OCI-LY3 (cell line): ENCODE results near the gene CHD9.

Experiments
- EZH2phosphoT487 ChIP-seq: fragments of 200-600 bp; shearing (Covaris generic); IDR thresholded peaks from 2 replicates; pipeline ENCODE4 v1.6.1; 2018; ENCODE audit warnings: antibody characterized with exemption, mixed run types, low read depth
- TF ChIP-seq, protein P1 (sequence below): fragments of 200-600, 300-600 bp; sonication (generic); IDR thresholded peaks from 2 replicates; pipeline ENCODE4 v1.5.1; 2014; ENCODE audit warnings: antibody characterized with exemption, low read length, low read depth

DNA sequence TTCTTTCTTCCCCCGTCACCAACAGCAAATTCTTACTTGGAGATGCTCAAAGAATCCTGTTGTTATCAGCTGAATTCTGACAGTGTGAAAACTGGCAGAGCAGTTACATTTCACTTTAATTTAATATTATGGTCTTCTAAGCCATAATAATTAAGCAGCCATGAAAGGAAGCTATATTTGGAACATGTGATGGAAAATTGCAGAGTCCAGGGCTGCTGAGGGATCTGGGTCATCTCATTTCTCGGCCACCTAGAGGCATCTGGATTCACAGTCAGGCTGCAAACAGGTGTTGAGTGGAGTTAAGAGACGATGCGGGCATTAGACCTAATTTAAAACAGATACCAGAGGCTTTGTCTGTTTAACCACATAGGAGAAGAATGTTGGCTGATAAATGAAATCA is 40.5 kb upstream of the CHD9 start:
- no peak for TF ChIP-seq EZH2phosphoT487
- TF ChIP-seq, protein P1, sequence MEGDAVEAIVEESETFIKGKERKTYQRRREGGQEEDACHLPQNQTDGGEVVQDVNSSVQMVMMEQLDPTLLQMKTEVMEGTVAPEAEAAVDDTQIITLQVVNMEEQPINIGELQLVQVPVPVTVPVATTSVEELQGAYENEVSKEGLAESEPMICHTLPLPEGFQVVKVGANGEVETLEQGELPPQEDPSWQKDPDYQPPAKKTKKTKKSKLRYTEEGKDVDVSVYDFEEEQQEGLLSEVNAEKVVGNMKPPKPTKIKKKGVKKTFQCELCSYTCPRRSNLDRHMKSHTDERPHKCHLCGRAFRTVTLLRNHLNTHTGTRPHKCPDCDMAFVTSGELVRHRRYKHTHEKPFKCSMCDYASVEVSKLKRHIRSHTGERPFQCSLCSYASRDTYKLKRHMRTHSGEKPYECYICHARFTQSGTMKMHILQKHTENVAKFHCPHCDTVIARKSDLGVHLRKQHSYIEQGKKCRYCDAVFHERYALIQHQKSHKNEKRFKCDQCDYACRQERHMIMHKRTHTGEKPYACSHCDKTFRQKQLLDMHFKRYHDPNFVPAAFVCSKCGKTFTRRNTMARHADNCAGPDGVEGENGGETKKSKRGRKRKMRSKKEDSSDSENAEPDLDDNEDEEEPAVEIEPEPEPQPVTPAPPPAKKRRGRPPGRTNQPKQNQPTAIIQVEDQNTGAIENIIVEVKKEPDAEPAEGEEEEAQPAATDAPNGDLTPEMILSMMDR: no peak
